B cell (primary cell): ENCODE data around the gene SLC1A5. TPM values are rescaled to one million over a fixed set of nuclear protein-coding genes. Genes with fewer than 3 reads are reported as not detected.

ENCODE experiments used
- ATAC-seq: fragments of 200-7000 bp; cut with Tn5 transposase; one replicate; pipeline ENCODE4 v1.10.0; 2021; ENCODE audit warnings: low read depth, mild to moderate bottlenecking, moderate number of reproducible peaks, moderate library complexity
- CTCF ChIA-PET: fragments of 350-600 bp; sonication (Branson Sonifier 250); formaldehyde crosslinking; loops from one replicate; lab custom pipeline; 2021; ENCODE audit warnings: antibody characterized with exemption, inconsistent platforms; lab: Charles Lee
- POLR2A ChIA-PET: fragments of 350-600 bp; sonication (Branson Sonifier 250); formaldehyde crosslinking; loops from one replicate; lab custom pipeline; 2021; ENCODE audit warnings: antibody characterized with exemption; lab: Charles Lee
- DNase-seq: peaks from one replicate; pipeline ENCODE4 v3.0.0; 2013
- H2AFZ ChIP-seq: 2 replicates; pipeline ENCODE4 v1.6.1; 2012; ENCODE audit warnings: mild to moderate bottlenecking, low read depth, low read length; ENCODE audit not compliant: insufficient read depth, poor library complexity, severe bottlenecking
- H3K27ac ChIP-seq, 2 donors: 1 replicate in 1 of 2; 2 replicates in 1 of 2; pipeline ENCODE4 v1.5.1; 2012 to 2013; ENCODE audit warnings: low read length in 2 of 2, mild to moderate bottlenecking in 2 of 2, moderate library complexity in 1 of 2
- H3K27me3 ChIP-seq, 4 experiments: fragments of 200-600 bp in 1 of 4; sonication (generic) in 1 of 4; replicated peaks in 1 of 4; 1 replicate in 2 of 4; 2 replicates in 2 of 4; pipeline versions ENCODE4 v1.6.1 to v1.7.0; 2013 to 2016; ENCODE audit warnings: low read length in 3 of 4, mild to moderate bottlenecking in 2 of 4, mixed read lengths in 1 of 4, moderate library complexity in 1 of 4; ENCODE audit not compliant: insufficient read depth in 4 of 4, control insufficient read depth in 3 of 4; ENCODE audit errors: control extremely low read depth in 1 of 4
- H3K36me3 ChIP-seq, 2 experiments: replicated peaks in 1 of 2; 1 replicate in 1 of 2; 2 replicates in 1 of 2; pipeline versions ENCODE4 v1.6.1 to v1.7.1; 2013; ENCODE audit warnings: low read length in 1 of 2; ENCODE audit not compliant: insufficient read depth in 2 of 2, control insufficient read depth in 1 of 2; ENCODE audit errors: control extremely low read depth in 1 of 2, extremely low read depth in 1 of 2
- H3K4me1 ChIP-seq, 2 donors: fragments of 200-600 bp in 1 of 2; sonication (generic) in 1 of 2; 1 replicate in 1 of 2; 2 replicates in 1 of 2; pipeline versions ENCODE4 v1.5.1 to v1.6.1; 2013 to 2017; ENCODE audit warnings: low read length in 2 of 2; ENCODE audit not compliant: control insufficient read depth in 2 of 2, insufficient read depth in 2 of 2
- H3K4me2 ChIP-seq: replicated peaks from 2 replicates; pipeline ENCODE3; 2012; ENCODE audit warnings: mild to moderate bottlenecking, low read depth, low read length; ENCODE audit not compliant: poor library complexity, severe bottlenecking
- H3K4me3 ChIP-seq, 5 experiments: fragments of 200-600 bp in 1 of 5; sonication (generic) in 1 of 5; 1 replicate in 3 of 5; 2 replicates in 2 of 5; pipeline versions ENCODE4 v1.5.1 to v1.7.0; 2011 to 2016; ENCODE audit warnings: low read length in 4 of 5, mild to moderate bottlenecking in 4 of 5, low read depth in 2 of 5, control low read depth in 1 of 5, moderate library complexity in 1 of 5; ENCODE audit not compliant: insufficient read depth in 1 of 5; ENCODE audit errors: control extremely low read depth in 1 of 5, extremely low read depth in 1 of 5
- H3K79me2 ChIP-seq: fragments of 200-600 bp; sonication (generic); one replicate; pipeline ENCODE4 v1.6.0; 2016; ENCODE audit warnings: low read length; ENCODE audit not compliant: control insufficient read depth, insufficient read depth
- H3K9ac ChIP-seq: fragments of 200-600 bp; sonication (generic); 2 replicates; pipeline ENCODE4 v1.6.1; 2017; ENCODE audit warnings: mild to moderate bottlenecking, low read length, moderate library complexity
- H3K9me3 ChIP-seq, 3 donors: one replicate each; pipeline versions ENCODE4 v1.6.1 to v1.7.1; 2013; ENCODE audit warnings: low read length in 2 of 3; ENCODE audit not compliant: control insufficient read depth in 2 of 3, insufficient read depth in 1 of 3; ENCODE audit errors: control extremely low read depth in 1 of 3
- H4K20me1 ChIP-seq: 2 replicates; pipeline ENCODE4 v1.6.0; 2012; ENCODE audit warnings: mild to moderate bottlenecking, low read length; ENCODE audit not compliant: insufficient read depth, control insufficient read depth, poor library complexity, severe bottlenecking
- H3K27ac Mint-ChIP-seq: one replicate; pipeline ENCODE4 v1.8.0; 2021; ENCODE audit warnings: mixed read lengths
- H3K27me3 Mint-ChIP-seq: one replicate; pipeline ENCODE4 v1.8.0; 2021; ENCODE audit warnings: mixed read lengths
- H3K4me1 Mint-ChIP-seq: one replicate; pipeline ENCODE4 v1.8.0; 2021; ENCODE audit warnings: mixed read lengths
- H3K4me3 Mint-ChIP-seq: one replicate; pipeline ENCODE4 v1.8.0; 2021; ENCODE audit warnings: mixed read lengths
- H3K9me3 Mint-ChIP-seq: one replicate; pipeline ENCODE4 v1.8.0; 2022; ENCODE audit warnings: mixed read lengths; ENCODE audit not compliant: insufficient read depth
- EZH2 ChIP-seq: IDR thresholded peaks from 2 replicates; pipeline ENCODE4 v1.6.1; 2012; ENCODE audit warnings: borderline replicate concordance, low read depth, mild to moderate bottlenecking, moderate library complexity, low read length; ENCODE audit not compliant: insufficient read depth, poor library complexity, severe bottlenecking
- WGBS: methylation state at CpG from one replicate; pipeline ENCODE4 v1.1.5; 2013; ENCODE audit warnings: missing lambda C conversion rate; ENCODE audit not compliant: insufficient coverage; 5-methylcytosine and 5-hydroxymethylcytosine counted together
- intact Hi-C: fragments of 100-400 bp; cut with micrococcal nuclease; formaldehyde crosslinking; loops from one replicate; pipeline ENCODE4 v1.10.0; 2022
- polyA plus RNA-seq: library from polyadenylated mRNA; depleted of rRNA; stranded (reverse); fragments of >200 nt; gene quantifications from 2 replicates; pipeline ENCODE4 v1.2.3, GENCODE V29; 2012
- total RNA-seq, 2 donors: library from RNA; stranded (reverse); fragments of 120-200 nt in 1 of 2; gene quantifications; 1 replicate in 1 of 2; 2 replicates in 1 of 2; pipeline versions ENCODE4 v1.2.3 to v1.2.4, GENCODE V29; 2013 to 2022
- TF ChIP-seq, protein P1 (sequence below): fragments of 200-600 bp; IDR thresholded peaks from one replicate; pipeline ENCODE4 v1.8.0; 2022; ENCODE audit warnings: antibody characterized with exemption, mild to moderate bottlenecking

SLC1A5 gene
- total and polyA plus RNA-seq, 2 donors (not counting 1 experiment from before 2014, with no cell fraction given), result 19.0 to 37.3 TPM

DNA sequence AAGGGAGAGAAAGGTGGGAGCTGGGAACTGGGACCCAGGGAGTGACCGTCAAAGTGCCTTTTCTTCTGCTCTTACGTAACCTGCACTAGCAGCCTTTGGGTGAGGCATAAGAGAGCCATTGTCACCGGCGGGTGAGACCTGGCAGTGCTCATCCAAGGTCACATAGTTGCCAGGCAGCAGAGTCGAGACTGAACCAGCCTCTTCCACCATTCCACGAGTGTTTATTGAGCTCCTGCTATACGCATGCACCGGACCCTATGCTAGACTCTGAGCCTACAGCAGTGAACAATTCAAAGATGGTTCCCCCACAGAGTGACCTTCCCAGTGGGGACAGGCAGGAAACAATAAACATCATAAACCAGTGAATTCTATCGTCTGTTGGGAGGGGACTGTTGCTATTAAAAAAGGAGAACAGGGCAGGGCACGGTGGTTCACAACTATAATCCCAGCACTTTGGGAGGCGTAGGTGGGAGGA is 23.5 kb downstream of the SLC1A5 start:
- ChIA-PET CTCF (interaction anchor here (0.8 to 3.9 kb wide), 9 partner anchors 11 to 77 kb away, joined by 3 to 54 read pairs (median 5); no protein-coding TSS in a partner anchor), POLR2A (no interaction called here)
- H3K4me2 ChIP-seq, result no peak overlapping the region
- no peak overlapping the region for H3K9ac ChIP-seq
- no peak overlapping the region for H3K4me3 ChIP-seq
- H2AFZ ChIP-seq, result no peak overlapping the region
- H3K79me2 ChIP-seq, result no peaks in the 10 kb centered on the region
- Mint-ChIP-seq H3K9me3 (no peaks in the 10 kb centered on the region), H3K4me3 (no peak overlapping the region), H3K4me1 (peaks cover 2% of the 10 kb centered on the region), H3K27me3 (no peaks in the 10 kb centered on the region), H3K27ac (no peak overlapping the region)
- H3K4me1 ChIP-seq, result no peaks in the 10 kb centered on the region
- DNase-seq (no peak), ATAC-seq (no peak)
- no peak overlapping the region for H3K27ac ChIP-seq
- no peak for TF ChIP-seq EZH2
- TF ChIP-seq, protein P1, sequence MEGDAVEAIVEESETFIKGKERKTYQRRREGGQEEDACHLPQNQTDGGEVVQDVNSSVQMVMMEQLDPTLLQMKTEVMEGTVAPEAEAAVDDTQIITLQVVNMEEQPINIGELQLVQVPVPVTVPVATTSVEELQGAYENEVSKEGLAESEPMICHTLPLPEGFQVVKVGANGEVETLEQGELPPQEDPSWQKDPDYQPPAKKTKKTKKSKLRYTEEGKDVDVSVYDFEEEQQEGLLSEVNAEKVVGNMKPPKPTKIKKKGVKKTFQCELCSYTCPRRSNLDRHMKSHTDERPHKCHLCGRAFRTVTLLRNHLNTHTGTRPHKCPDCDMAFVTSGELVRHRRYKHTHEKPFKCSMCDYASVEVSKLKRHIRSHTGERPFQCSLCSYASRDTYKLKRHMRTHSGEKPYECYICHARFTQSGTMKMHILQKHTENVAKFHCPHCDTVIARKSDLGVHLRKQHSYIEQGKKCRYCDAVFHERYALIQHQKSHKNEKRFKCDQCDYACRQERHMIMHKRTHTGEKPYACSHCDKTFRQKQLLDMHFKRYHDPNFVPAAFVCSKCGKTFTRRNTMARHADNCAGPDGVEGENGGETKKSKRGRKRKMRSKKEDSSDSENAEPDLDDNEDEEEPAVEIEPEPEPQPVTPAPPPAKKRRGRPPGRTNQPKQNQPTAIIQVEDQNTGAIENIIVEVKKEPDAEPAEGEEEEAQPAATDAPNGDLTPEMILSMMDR, result no peak
- no peaks in the 10 kb centered on the region for H4K20me1 ChIP-seq
- no peaks in the 10 kb centered on the region for H3K27me3 ChIP-seq
- H3K36me3 ChIP-seq, result no peaks in the 10 kb centered on the region
- H3K9me3 ChIP-seq, result peaks cover 0 to 4% (median 0%) of the 10 kb centered on the region in 3 donors
- intact Hi-C loops, result no loop called here
- WGBS, result 94% methylated on average over 9 of the region's 11 CpGs

DNA sequence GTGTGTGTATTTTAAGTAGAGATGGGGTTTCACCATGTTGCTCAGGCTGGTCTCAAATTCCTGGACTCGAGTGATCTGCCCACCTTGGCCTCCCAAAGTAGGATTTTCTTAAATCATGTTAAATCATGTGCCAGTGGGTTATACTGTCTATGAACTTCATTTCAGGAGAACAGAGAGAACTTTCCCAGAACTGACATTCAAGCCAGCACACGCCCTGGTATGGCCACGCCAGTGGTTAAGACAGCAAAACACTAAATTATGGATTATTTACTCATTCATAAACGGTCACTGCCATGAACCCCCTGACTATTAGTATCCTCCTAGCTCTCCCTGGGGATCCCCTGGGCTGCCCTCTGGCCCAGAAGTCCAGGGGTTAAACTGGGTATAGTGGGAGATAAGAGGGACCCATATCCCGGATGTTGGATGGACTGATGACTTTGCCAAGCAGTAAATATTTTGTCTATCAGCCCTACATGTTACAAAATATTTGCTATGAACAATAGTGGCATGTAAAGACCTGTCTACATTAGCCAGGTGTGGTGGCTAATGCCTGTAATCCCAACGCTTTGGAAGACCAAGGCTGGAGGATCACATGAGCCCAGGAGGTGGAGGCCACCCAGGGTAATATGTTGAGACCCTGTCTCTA is 26.0 kb downstream of the SLC1A5 start:
- ChIA-PET POLR2A (no interaction called here), CTCF (no interaction called here)
- H3K79me2 ChIP-seq, result no peaks in the 10 kb centered on the region
- H3K36me3 ChIP-seq, result no peaks in the 10 kb centered on the region
- no peak overlapping the region for H3K27ac ChIP-seq
- intact Hi-C loops, result no loop called here
- no peak overlapping the region for H3K27ac Mint-ChIP-seq
- no peak for TF ChIP-seq EZH2
- TF ChIP-seq, protein P1, result no peak
- H3K4me3 Mint-ChIP-seq, result no peak overlapping the region
- H3K27me3 ChIP-seq, result no peaks in the 10 kb centered on the region
- H3K9me3 ChIP-seq, result peaks cover 0 to 4% (median 0%) of the 10 kb centered on the region in 3 donors
- no peak for ATAC-seq
- no peak overlapping the region for H3K4me3 ChIP-seq
- no peaks in the 10 kb centered on the region for H3K27me3 Mint-ChIP-seq
- H3K4me1 ChIP-seq, result peaks cover 0 to 3% of the 10 kb centered on the region in 2 donors
- no peak overlapping the region for H2AFZ ChIP-seq
- 98% methylated on average over 3 of the region's 6 CpGs for WGBS
- H3K4me1 Mint-ChIP-seq, result peaks cover 4% of the 10 kb centered on the region
- peaks cover 8% of the 10 kb centered on the region for H4K20me1 ChIP-seq
- no peak overlapping the region for H3K4me2 ChIP-seq
- H3K9me3 Mint-ChIP-seq, result no peaks in the 10 kb centered on the region
- no peak for DNase-seq
- no peak overlapping the region for H3K9ac ChIP-seq
